K562 (cell line): ENCODE measurements around the gene FRMD5. TPM values are rescaled to one million over a fixed set of nuclear protein-coding genes. Genes with fewer than 3 reads are reported as not detected.
"Not testable (repeated sequence)": the region's sequence is repeated elsewhere in the genome, so short reads cannot be mapped to it uniquely, and the experiment has no call there.

Source experiments
- ATAC-seq: fragments of 200-7000 bp; cut with Tn5 transposase; 3 replicates; pipeline ENCODE4 v1.9.1; 2020; ENCODE audit warnings: moderate library complexity
- BruUV-seq: library from RNA; stranded (reverse); fragments of 400-500 nt; replicated peaks from 2 replicates; lab custom pipeline; 2021; lab: Mats Ljungman, UMichigan
- CTCF ChIA-PET: fragments of 300-600 bp; formaldehyde crosslinking; extraction: SDS; loops from one replicate; lab custom pipeline; 2021; ENCODE audit warnings: low intra/inter-chr PET ratio; lab: Yijun Ruan, JAX
- POLR2A ChIA-PET: fragments of 300-600, 350-650 bp; sonication (Branson Sonifier 250); formaldehyde crosslinking; extraction: SDS; loops from one replicate; lab custom pipeline; 2021; ENCODE audit warnings: antibody characterized with exemption, inconsistent platforms; lab: Yijun Ruan, JAX
- DNase-seq, 4 experiments: peaks; one replicate each; pipeline versions ENCODE4 v3.0.0 to v3.0.0-alpha.2; 2011 to 2018; ENCODE audit warnings: low spot score in 3 of 4, mixed read lengths in 3 of 4; ENCODE audit errors: extremely low read depth in 1 of 4
- FAIRE-seq: peaks from 2 replicates; lab custom pipeline; 2011; peaks lifted over from hg19 to GRCh38; lab: Jason Lieb, UNC
- H2AFZ ChIP-seq: 2 replicates; pipeline ENCODE4 v1.6.0; 2011; ENCODE audit warnings: low read depth, low read length, control low read depth, inconsistent platforms
- H3K27ac ChIP-seq: fragments of 200-600 bp; 3 replicates; pipeline ENCODE4 v1.8.0; 2011; ENCODE audit warnings: low read depth, mild to moderate bottlenecking, control low read depth, inconsistent platforms, low read length, moderate library complexity, mixed read lengths; ENCODE audit errors: extremely low read depth
- H3K27me3 ChIP-seq, 2 experiments: fragments of 300-600 bp in 1 of 2; 2 replicates in 1 of 2; 3 replicates in 1 of 2; pipeline versions ENCODE4 v1.6.0 to v1.8.0; 2011; ENCODE audit warnings: inconsistent platforms in 2 of 2, low read length in 2 of 2, mild to moderate bottlenecking in 1 of 2, mixed read lengths in 1 of 2, moderate library complexity in 1 of 2; ENCODE audit not compliant: control insufficient read depth in 2 of 2, insufficient read depth in 2 of 2
- H3K36me3 ChIP-seq: fragments of 300-600 bp; 3 replicates; pipeline ENCODE4 v1.8.0; 2011; ENCODE audit warnings: mild to moderate bottlenecking, low read length, inconsistent platforms; ENCODE audit not compliant: control insufficient read depth, insufficient read depth
- H3K4me1 ChIP-seq, 2 experiments: fragments of 200-600 bp in 1 of 2; replicated peaks in 1 of 2; 2 replicates in 1 of 2; 3 replicates in 1 of 2; pipeline versions ENCODE4 v1.5.1 to v1.8.0; 2011; ENCODE audit warnings: inconsistent platforms in 2 of 2, low read length in 2 of 2, mild to moderate bottlenecking in 1 of 2, mixed read lengths in 1 of 2, moderate library complexity in 1 of 2; ENCODE audit not compliant: control insufficient read depth in 2 of 2, insufficient read depth in 2 of 2
- H3K4me2 ChIP-seq: 2 replicates; pipeline ENCODE4 v1.6.1; 2011; ENCODE audit warnings: low read length, control low read depth, inconsistent platforms, mixed read lengths; ENCODE audit not compliant: insufficient read depth
- H3K4me3 ChIP-seq: fragments of 200-600 bp; sonication (generic), shearing (Covaris generic); 2 replicates; pipeline ENCODE4 v1.5.1; 2016; ENCODE audit warnings: control low read depth, inconsistent platforms
- H3K79me2 ChIP-seq: fragments of 200-600 bp; 3 replicates; pipeline ENCODE4 v1.8.0; 2011; ENCODE audit warnings: low read length, inconsistent platforms; ENCODE audit not compliant: control insufficient read depth, insufficient read depth
- H3K9ac ChIP-seq, 2 experiments: 2 replicates each; pipeline versions ENCODE4 v1.6.0 to v1.6.1; 2011; ENCODE audit warnings: low read depth in 2 of 2, low read length in 2 of 2, control low read depth in 1 of 2, inconsistent platforms in 1 of 2, mild to moderate bottlenecking in 1 of 2, mixed read lengths in 1 of 2; ENCODE audit not compliant: insufficient read depth in 1 of 2
- H3K9me1 ChIP-seq: one replicate; pipeline ENCODE4 v1.6.0; 2011; ENCODE audit warnings: inconsistent platforms, mild to moderate bottlenecking, low read length, moderate library complexity; ENCODE audit not compliant: control insufficient read depth, insufficient read depth
- H3K9me3 ChIP-seq: replicated peaks from 2 replicates; pipeline ENCODE4 v1.5.1; 2011; ENCODE audit warnings: low read depth, low read length, inconsistent platforms; ENCODE audit not compliant: control insufficient read depth, insufficient read depth
- H4K20me1 ChIP-seq: replicated peaks from 2 replicates; pipeline ENCODE4 v1.6.1; 2011; ENCODE audit warnings: low read length, inconsistent platforms, mixed read lengths; ENCODE audit not compliant: control insufficient read depth, insufficient read depth
- CEBPB ChIP-seq: fragments of 450-650 bp; IDR thresholded peaks from 2 replicates; pipeline ENCODE4 v1.6.1; 2016; ENCODE audit warnings: missing genetic modification characterization, missing compliant biosample characterization
- CHD2 ChIP-seq: IDR thresholded peaks from 2 replicates; pipeline ENCODE4 v1.6.1; 2011; ENCODE audit warnings: low read depth, low read length
- EGR1 ChIP-seq: fragments of 450-650 bp; conservative IDR thresholded peaks from 2 replicates; pipeline ENCODE4 v1.6.1; 2017; ENCODE audit warnings: mild to moderate bottlenecking
- KDM5B ChIP-seq: fragments of 200-600 bp; sonication (generic); IDR thresholded peaks from 2 replicates; pipeline ENCODE4 v1.6.1; 2012; ENCODE audit warnings: low read depth, mild to moderate bottlenecking, moderate library complexity, low read length, control low read depth, inconsistent platforms; ENCODE audit not compliant: insufficient replicate concordance
- KHSRP ChIP-seq: fragments of 450-650 bp; IDR thresholded peaks from 2 replicates; pipeline ENCODE4 v1.6.1; 2017
- MLLT1 ChIP-seq, 2 experiments: fragments of 450-650 bp; IDR thresholded peaks; 2 replicates each; pipeline ENCODE4 v1.6.1; 2016
- TFAP4 ChIP-seq: sonication (generic); formaldehyde crosslinking; IDR thresholded peaks from 2 replicates; pipeline ENCODE4 v1.8.0; 2022; ENCODE audit warnings: missing genetic modification reagents, mild to moderate bottlenecking, moderate library complexity, borderline replicate concordance
- THRAP3 ChIP-seq: fragments of 450-650 bp; IDR thresholded peaks from 2 replicates; pipeline ENCODE4 v1.6.1; 2016; ENCODE audit warnings: mild to moderate bottlenecking, inconsistent platforms, borderline replicate concordance
- ZBTB49 ChIP-seq: sonication (generic); formaldehyde crosslinking; IDR thresholded peaks from 2 replicates; pipeline ENCODE4 v1.8.0; 2022; ENCODE audit warnings: missing genetic modification reagents, mild to moderate bottlenecking, borderline replicate concordance
- ZNF395 ChIP-seq: fragments of 200-800 bp; sonication (Bioruptor generic); IDR thresholded peaks from 2 replicates; pipeline ENCODE4 v1.6.1; 2017; ENCODE audit warnings: missing genetic modification characterization, missing compliant biosample characterization
- WGBS: fragments of 100-300 bp; shearing (Covaris generic); methylation state at CpG from one replicate; pipeline ENCODE4 v1.1.6; 2016; ENCODE audit warnings: low coverage, mixed read lengths; ENCODE audit not compliant: insufficient coverage; ENCODE audit errors: missing lambda C conversion rate; 5-methylcytosine and 5-hydroxymethylcytosine counted together
- in situ Hi-C: fragments of 300-500 bp; cut with MboI; formaldehyde crosslinking; loops from 4 replicates; pipeline ENCODE4 v1.15.0; 2018; ENCODE audit warnings: inconsistent platforms, mixed read lengths
- intact Hi-C: fragments of 100-400 bp; cut with micrococcal nuclease; formaldehyde crosslinking; loops from 2 replicates; pipeline ENCODE4 v1.14.2; 2022
- polyA plus RNA-seq, 8 experiments: library from polyadenylated mRNA; depleted of rRNA in 4 of 8; stranded (reverse) in 5 of 8; unstranded in 3 of 8; fragments of >200 nt; fragmentation: Nextera tagmentation in 2 of 8; fragmentation: Illumina TruSeq in 1 of 8; extraction: Ambion mirVana in 2 of 8; extraction: Trizol in 1 of 8; gene quantifications; 2 replicates each; pipeline versions ENCODE4 v1.2.1 to v1.2.3, GENCODE V29; 2011 to 2014; ENCODE audit warnings: inconsistent platforms in 1 of 8, missing spikeins in 1 of 8
- total RNA-seq, 7 experiments: library from RNA; depleted of rRNA in 6 of 7; stranded (reverse); fragments of >200 nt in 6 of 7; fragmentation: Illumina TruSeq in 2 of 7; extraction: Trizol in 2 of 7; gene quantifications; 2 replicates each; pipeline versions ENCODE4 v1.2.1 to v1.2.3, GENCODE V29; 2011 to 2021; ENCODE audit warnings: low replicate concordance in 1 of 7

Gene FRMD5
- total and polyA plus RNA-seq, 9 of the 15 experiments (the other 6 are each of a cell fraction or from before 2014, with no cell fraction given) = 0.13 to 0.38 TPM; not detected in 7

GRCh38 chr15:43826029-43826507 is 369.0 kb downstream of the FRMD5 start (continued):
- TF ChIP-seq ZBTB49 (no peak), MLLT1 (IDR thresholded peaks at IDR 0.05) (peak in 1 of 2 experiments; percentile 27; a peak in 1 of 4 replicates), THRAP3 (0 out of 2 replicates have a peak, but pooled peaks have one; percentile 63), KDM5B (peak; percentile 32), KHSRP (no peak), CHD2 (no peak)

- Histone ChIP-seq H3K36me3 (peaks cover 27% of the 10 kb centered on the region; the same call in 2 of the 3 replicates), H3K4me2 (peak overlapping the region; percentile 90), H3K27ac (peak overlapping the region; percentile 88), H3K4me3 (0 out of 2 replicates have a peak overlapping the region, but pooled peaks have one; percentile 58), H3K4me1 (peaks cover 17 to 28% of the 10 kb centered on the region in 2 experiments; a peak in 4 of 5 replicates), H2AFZ (peak overlapping the region; percentile 81), H3K79me2 (peaks cover 83% of the 10 kb centered on the region), H3K9ac (peak overlapping the region; percentile 72 to 84; a peak in 3 of 4 replicates)
- H3K9me1 ChIP-seq, CTCF ChIA-PET, ATAC-seq, in situ Hi-C loops, BruUV-seq, H4K20me1 ChIP-seq, H3K27me3 ChIP-seq, H3K9me3 ChIP-seq, FAIRE-seq, intact Hi-C loops: not testable (repeated sequence)
- peak in 1 of 4 experiments; percentile 59 for DNase-seq
- POLR2A ChIA-PET = interaction anchor here (1.1 to 3.0 kb wide), 5 partner anchors 11 to 31 kb away, joined by 6 to 28 read pairs (median 14); partner anchors contain the start of genes HYPK, SERF2 and SERINC4
- 30% methylated on average over 11 of the region's 11 CpGs for WGBS
- peak; percentile 74 for TF ChIP-seq EGR1
- peak; percentile 26; the same call in 1 of the 2 replicates for TF ChIP-seq ZNF395
- peak; percentile 55; the same call in 1 of the 2 replicates for TF ChIP-seq CEBPB (tag)
- peak; percentile 30; the same call in 1 of the 2 replicates for TF ChIP-seq TFAP4 (CRISPR knock-in tag)
These were observed 369.8 kb downstream of the FRMD5 start for GRCh38 chr15:43825305-43825704.
